IMR-90 (cell line): Measurements from ENCODE around the gene WWC1. TPM values are rescaled to one million over a fixed set of nuclear protein-coding genes. Genes with fewer than 3 reads are reported as not detected.

Experiments used
- ATAC-seq: fragments of 200-7000 bp; cut with Tn5 transposase; 2 replicates; pipeline ENCODE4 v1.9.1; 2020; ENCODE audit warnings: low read depth, mild to moderate bottlenecking, moderate library complexity
- BruUV-seq: library from RNA; stranded (reverse); fragments of 400-500 nt; replicated peaks from 2 replicates; lab custom pipeline; 2021; lab: Mats Ljungman, UMichigan
- CTCF ChIA-PET: fragments of 300-600 bp; formaldehyde crosslinking; extraction: SDS; loops from one replicate; lab custom pipeline; 2021; ENCODE audit warnings: antibody characterized with exemption; lab: Yijun Ruan, JAX
- POLR2A ChIA-PET: fragments of 300-600 bp; sonication (Branson Sonifier 250); formaldehyde crosslinking; loops from one replicate; lab custom pipeline; 2022; ENCODE audit warnings: antibody characterized with exemption; ENCODE audit not compliant: unreplicated experiment; lab: Charles Lee
- DNase-seq: peaks from one replicate; pipeline ENCODE4 v3.0.0; 2013
- H2AFZ ChIP-seq: replicated peaks from 2 replicates; pipeline ENCODE3; 2013; ENCODE audit warnings: low read length, mild to moderate bottlenecking; ENCODE audit not compliant: poor library complexity
- H2AK5ac ChIP-seq: 2 replicates; pipeline ENCODE4 v1.6.1; 2013; ENCODE audit warnings: low read depth, low read length, inconsistent platforms
- H2AK9ac ChIP-seq: replicated peaks from 2 replicates; pipeline ENCODE3; 2013; ENCODE audit warnings: mild to moderate bottlenecking, low read depth, low read length, moderate library complexity; ENCODE audit not compliant: poor library complexity
- H2BK120ac ChIP-seq: 2 replicates; pipeline ENCODE4 v1.6.1; 2013; ENCODE audit warnings: low read depth, low read length, inconsistent platforms
- H2BK15ac ChIP-seq: 3 replicates; pipeline ENCODE4 v1.6.1; 2013; ENCODE audit warnings: low read depth, low read length, inconsistent platforms
- H2BK20ac ChIP-seq: 2 replicates; pipeline ENCODE4 v1.6.1; 2013; ENCODE audit warnings: low read depth, mild to moderate bottlenecking, inconsistent platforms, low read length, moderate library complexity
- H2BK5ac ChIP-seq: 2 replicates; pipeline ENCODE4 v1.6.1; 2013; ENCODE audit warnings: mild to moderate bottlenecking, low read depth, low read length, inconsistent platforms; ENCODE audit not compliant: poor library complexity, severe bottlenecking
- H3K14ac ChIP-seq: replicated peaks from 2 replicates; pipeline ENCODE4 v1.6.1; 2013; ENCODE audit warnings: low read depth, low read length, inconsistent platforms
- H3K18ac ChIP-seq: 2 replicates; pipeline ENCODE4 v1.6.1; 2013; ENCODE audit warnings: low read depth, low read length, control low read depth
- H3K23ac ChIP-seq: 2 replicates; pipeline ENCODE4 v1.6.1; 2013; ENCODE audit warnings: low read depth, low read length, inconsistent platforms
- H3K27ac ChIP-seq: 2 replicates; pipeline ENCODE4 v1.5.1; 2013; ENCODE audit warnings: mild to moderate bottlenecking, control low read depth, low read length; ENCODE audit not compliant: insufficient read depth
- H3K27me3 ChIP-seq: 2 replicates; pipeline ENCODE4 v1.6.1; 2013; ENCODE audit warnings: low read length; ENCODE audit not compliant: control insufficient read depth, insufficient read depth
- H3K36me3 ChIP-seq: 2 replicates; pipeline ENCODE4 v1.6.1; 2013; ENCODE audit warnings: low read length, mixed read lengths; ENCODE audit not compliant: control insufficient read depth, insufficient read depth
- H3K4ac ChIP-seq: 2 replicates; pipeline ENCODE4 v1.6.1; 2013; ENCODE audit warnings: low read depth, low read length, inconsistent platforms
- H3K4me1 ChIP-seq: 2 replicates; pipeline ENCODE4 v1.6.1; 2013; ENCODE audit warnings: low read length, mixed read lengths; ENCODE audit not compliant: control insufficient read depth, insufficient read depth
- H3K4me2 ChIP-seq: 2 replicates; pipeline ENCODE4 v1.6.1; 2013; ENCODE audit warnings: low read depth, mild to moderate bottlenecking, control low read depth, low read length, moderate library complexity
- H3K4me3 ChIP-seq: 2 replicates; pipeline ENCODE4 v1.5.1; 2013; ENCODE audit warnings: low read depth, mild to moderate bottlenecking, control low read depth, low read length, moderate library complexity; ENCODE audit not compliant: insufficient read depth
- H3K56ac ChIP-seq: 2 replicates; pipeline ENCODE4 v1.6.1; 2013; ENCODE audit warnings: low read length, inconsistent platforms; ENCODE audit not compliant: insufficient read depth; ENCODE audit errors: extremely low read depth
- H3K79me1 ChIP-seq, 2 experiments: 2 replicates each; pipeline ENCODE4 v1.6.1; 2013; ENCODE audit warnings: low read length in 2 of 2, inconsistent platforms in 1 of 2, low read depth in 1 of 2
- H3K9ac ChIP-seq: 2 replicates; pipeline ENCODE4 v1.6.1; 2013; ENCODE audit warnings: low read depth, low read length, control low read depth
- H3K9me1 ChIP-seq: 2 replicates; pipeline ENCODE4 v1.6.1; 2013; ENCODE audit warnings: low read length, inconsistent platforms; ENCODE audit not compliant: insufficient read depth
- H3K9me3 ChIP-seq: 2 replicates; pipeline ENCODE4 v1.6.1; 2013; ENCODE audit warnings: low read length; ENCODE audit not compliant: control insufficient read depth, insufficient read depth
- H4K20me1 ChIP-seq: 2 replicates; pipeline ENCODE4 v1.6.1; 2013; ENCODE audit warnings: low read length, inconsistent platforms; ENCODE audit not compliant: insufficient read depth
- H4K5ac ChIP-seq: 2 replicates; pipeline ENCODE4 v1.6.1; 2013; ENCODE audit warnings: mild to moderate bottlenecking, low read depth, low read length, control low read depth
- H4K8ac ChIP-seq, 2 experiments: 2 replicates each; pipeline ENCODE4 v1.6.1; 2013; ENCODE audit warnings: low read depth in 2 of 2, low read length in 2 of 2, control low read depth in 1 of 2, inconsistent platforms in 1 of 2
- H4K91ac ChIP-seq: 2 replicates; pipeline ENCODE4 v1.6.1; 2013; ENCODE audit warnings: low read depth, low read length, inconsistent platforms; ENCODE audit not compliant: insufficient read depth
- BHLHE40 ChIP-seq: fragments of 150-350 bp; IDR thresholded peaks from 2 replicates; pipeline ENCODE4 v1.6.1; 2016; ENCODE audit warnings: mild to moderate bottlenecking, low read depth, low read length
- CEBPB ChIP-seq: IDR thresholded peaks from 2 replicates; pipeline ENCODE4 v1.6.1; 2012; ENCODE audit warnings: low read depth, low read length, improper control_type of control experiment
- FOS ChIP-seq: fragments of 150-350 bp; IDR thresholded peaks from 2 replicates; pipeline ENCODE4 v1.6.1; 2016; ENCODE audit warnings: low read depth, low read length
- MAFK ChIP-seq: IDR thresholded peaks from 2 replicates; pipeline ENCODE4 v1.6.1; 2012; ENCODE audit warnings: low read depth, low read length, improper control_type of control experiment
- MAZ ChIP-seq: IDR thresholded peaks from 2 replicates; pipeline ENCODE4 v1.6.1; 2012; ENCODE audit warnings: low read depth, mild to moderate bottlenecking, low read length, improper control_type of control experiment, moderate library complexity, borderline replicate concordance
- MXI1 ChIP-seq: IDR thresholded peaks from 2 replicates; pipeline ENCODE4 v1.6.1; 2012; ENCODE audit warnings: low read depth, mild to moderate bottlenecking, low read length, moderate library complexity, borderline replicate concordance
- RAD21 ChIP-seq: IDR thresholded peaks from 2 replicates; pipeline ENCODE4 v1.6.1; 2012; ENCODE audit warnings: low read length, improper control_type of control experiment
- RCOR1 ChIP-seq: IDR thresholded peaks from 2 replicates; pipeline ENCODE4 v1.6.1; 2012; ENCODE audit warnings: mild to moderate bottlenecking, low read length, improper control_type of control experiment; ENCODE audit not compliant: insufficient replicate concordance
- SMC3 ChIP-seq: fragments of 150-350 bp; IDR thresholded peaks from 2 replicates; pipeline ENCODE4 v1.6.1; 2016; ENCODE audit warnings: low read depth, mild to moderate bottlenecking, antibody characterized with exemption, low read length, moderate library complexity
- WGBS, 2 experiments: methylation state at CpG; one replicate each; pipeline versions ENCODE4 v1.1.5 to v1.1.7; 2013; ENCODE audit warnings: missing lambda C conversion rate in 2 of 2; ENCODE audit not compliant: insufficient read length in 1 of 2; ENCODE audit errors: extremely low coverage in 2 of 2; 5-methylcytosine and 5-hydroxymethylcytosine counted together
- dilution Hi-C: fragments of 300-500 bp; cut with HindIII; formaldehyde crosslinking; loops from one replicate; pipeline ENCODE4 v1.14.3; 2018; ENCODE audit warnings: low sequenced_read_pairs; ENCODE audit not compliant: unreplicated experiment
- in situ Hi-C: fragments of 300-500 bp; cut with MboI; formaldehyde crosslinking; loops from 3 replicates; pipeline ENCODE4 v1.14.3; 2019; ENCODE audit warnings: low sequenced_read_pairs, inconsistent platforms, mixed read lengths
- intact Hi-C: fragments of 100-400 bp; cut with micrococcal nuclease; formaldehyde crosslinking; loops from 2 replicates; pipeline ENCODE4 v1.10.0; 2022
- polyA plus RNA-seq, 3 experiments: library from polyadenylated mRNA; depleted of rRNA; stranded (reverse); fragments of >200 nt; gene quantifications; 2 replicates each; pipeline ENCODE4 v1.2.3, GENCODE V29; 2012; ENCODE audit warnings: low replicate concordance in 1 of 3
- total RNA-seq: library from RNA; depleted of rRNA; stranded (reverse); fragments of >200 nt; gene quantifications from 2 replicates; pipeline ENCODE4 v1.2.3, GENCODE V29; 2012
- TF ChIP-seq, protein P1 (sequence below): fragments of 150-350 bp; IDR thresholded peaks from 2 replicates; pipeline ENCODE4 v1.6.1; 2017; ENCODE audit warnings: mild to moderate bottlenecking, antibody characterized with exemption, low read length, low read depth

The WWC1 gene
- total and polyA plus RNA-seq, 2 of the 4 experiments (the other 2 are of a cell fraction) = 9.1 to 10.3 TPM

- ATAC-seq (no peak), DNase-seq (no peak)
- no peak overlapping the region for H4K8ac ChIP-seq
- H3K9me3 ChIP-seq = no peaks in the 10 kb centered on the region
- no peak overlapping the region for H2AK9ac ChIP-seq
- no peak overlapping the region for H3K23ac ChIP-seq
- H2BK20ac ChIP-seq = no peak overlapping the region
- no peak overlapping the region for H3K9ac ChIP-seq
- no peak overlapping the region for H3K14ac ChIP-seq
- H3K4me3 ChIP-seq = no peak overlapping the region
- ChIA-PET CTCF (interaction anchor here (0.6 kb wide), 1 partner anchor 564 kb away, joined by 4 read pairs; no protein-coding TSS in a partner anchor), POLR2A (no interaction called here)
- no peak overlapping the region for H2AFZ ChIP-seq
- no peak overlapping the region for H3K4me2 ChIP-seq
- H3K4me1 ChIP-seq = 0 out of 2 replicates have a peak, but pooled peaks cover 4% of the 10 kb centered on the region
- in situ Hi-C loops (loop anchor here (25.0 kb wide), 1 partner anchor 146 kb away; the partner anchor contains the start of gene WWC1), intact Hi-C loops (no loop called here), dilution Hi-C loops (no loop called here)
- 0 out of 2 replicates have a peak, but pooled peaks cover 7% of the 10 kb centered on the region for H3K9me1 ChIP-seq
- H4K5ac ChIP-seq = no peak overlapping the region
- H3K36me3 ChIP-seq = peaks cover 19% of the 10 kb centered on the region
- TF ChIP-seq CEBPB (no peak), RCOR1 (no peak), FOS (no peak), SMC3 (no peak), RAD21 (no peak), BHLHE40 (no peak), MAZ (no peak), MXI1 (no peak), MAFK (no peak)
- TF ChIP-seq, protein P1, sequence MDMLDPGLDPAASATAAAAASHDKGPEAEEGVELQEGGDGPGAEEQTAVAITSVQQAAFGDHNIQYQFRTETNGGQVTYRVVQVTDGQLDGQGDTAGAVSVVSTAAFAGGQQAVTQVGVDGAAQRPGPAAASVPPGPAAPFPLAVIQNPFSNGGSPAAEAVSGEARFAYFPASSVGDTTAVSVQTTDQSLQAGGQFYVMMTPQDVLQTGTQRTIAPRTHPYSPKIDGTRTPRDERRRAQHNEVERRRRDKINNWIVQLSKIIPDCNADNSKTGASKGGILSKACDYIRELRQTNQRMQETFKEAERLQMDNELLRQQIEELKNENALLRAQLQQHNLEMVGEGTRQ = no peak
- no peak overlapping the region for H2BK120ac ChIP-seq
- H3K27me3 ChIP-seq = no peaks in the 10 kb centered on the region
- no peak overlapping the region for H4K91ac ChIP-seq
- no peak overlapping the region for H2BK15ac ChIP-seq
- no peak overlapping the region for H3K4ac ChIP-seq
- no peaks in the 10 kb centered on the region; the same call in 1 of the 2 replicates for H4K20me1 ChIP-seq
- no peak overlapping the region for H2AK5ac ChIP-seq
- H3K18ac ChIP-seq = no peak overlapping the region
- no TSS peak for BruUV-seq
- H3K56ac ChIP-seq = no peak overlapping the region
- H3K79me1 ChIP-seq = no peaks in the 10 kb centered on the region
- no peak overlapping the region for H2BK5ac ChIP-seq
- H3K27ac ChIP-seq = no peak overlapping the region
- WGBS, 2 experiments = 100% methylated on average over 2 of the region's 4 CpGs; no CpG with 5 or more reads in 1 of the 2 experiments
Measured at GRCh38 chr5:168432903-168433302, 141.5 kb downstream of the WWC1 start.
